OCI-M2 (cell line): Measurements from ENCODE around the gene JAML.

Experiments used
- DNase-seq: peaks from one replicate; lab custom pipeline; 2025; ENCODE audit not compliant: unreplicated experiment; lab: John Stamatoyannopoulos, UW

JAML gene

GRCh38 chr11:118240999-118241763, 16.4 kb upstream of the JAML start:
- peak; percentile 3 for DNase-seq

- no peak for DNase-seq
Measured at GRCh38 chr11:118239509-118240205, 14.8 kb upstream of the JAML start.

GRCh38 chr11:118238929-118239328, 14.1 kb upstream of the JAML start:
- no peak for DNase-seq

- no peak for DNase-seq
Measured at GRCh38 chr11:118238421-118238820, 13.6 kb upstream of the JAML start.

- no peak for DNase-seq
Measured at GRCh38 chr11:118236170-118236569, 11.4 kb upstream of the JAML start.

- DNase-seq, result no peak
Measured at GRCh38 chr11:118234833-118235232, 10.0 kb upstream of the JAML start.

GRCh38 chr11:118233850-118234249, 9.0 kb upstream of the JAML start:
- no peak for DNase-seq

GRCh38 chr11:118233377-118233776, 8.6 kb upstream of the JAML start:
- no peak for DNase-seq

GRCh38 chr11:118232659-118233058, 7.8 kb upstream of the JAML start:
- DNase-seq, result no peak

GRCh38 chr11:118231461-118231860, 6.7 kb upstream of the JAML start:
- no peak for DNase-seq

- DNase-seq, result no peak
Measured at GRCh38 chr11:118230088-118230487, 5.3 kb upstream of the JAML start.

GRCh38 chr11:118229274-118229847, 4.5 kb upstream of the JAML start:
- no peak for DNase-seq

- DNase-seq, result no peak
Measured at GRCh38 chr11:118227865-118228785, 3.3 kb upstream of the JAML start.

- no peak for DNase-seq
Measured at GRCh38 chr11:118226781-118227180, 2.0 kb upstream of the JAML start.

- no peak for DNase-seq
Measured at GRCh38 chr11:118226296-118226695, 1.5 kb upstream of the JAML start.

- no peak for DNase-seq
Measured at GRCh38 chr11:118223992-118224391, 819 bp downstream of the JAML start.

- DNase-seq, result no peak
Measured at GRCh38 chr11:118223570-118223969, 1.2 kb downstream of the JAML start.

GRCh38 chr11:118222437-118222836, 2.4 kb downstream of the JAML start:
- DNase-seq, result no peak

GRCh38 chr11:118221419-118221818, 3.4 kb downstream of the JAML start:
- no peak for DNase-seq

GRCh38 chr11:118219732-118220131, 5.1 kb downstream of the JAML start:
- no peak for DNase-seq

GRCh38 chr11:118219244-118219643, 5.6 kb downstream of the JAML start:
- no peak for DNase-seq
